ENCODE data around the gene TSPAN18. TPM values are rescaled to one million over a fixed set of nuclear protein-coding genes. Genes with fewer than 3 reads are reported as not detected.

Gene TSPAN18
- total and polyA plus RNA-seq, 2 experiments from 2014 or later = 6.0 to 10.6 TPM

GRCh38 chr11:44730775-44731174 is 4.0 kb downstream of the TSPAN18 start:
- H3K9me2 ChIP-seq (ENCODE audit: insufficient read depth) = 0 out of 2 replicates have a peak, but pooled peaks cover 4% of the 10 kb centered on the region
- Mint-ChIP-seq H3K9me3 (no peaks in the 10 kb centered on the region; the same call in 2 of the 3 replicates), H3K27ac (no peak overlapping the region), H3K27me3 (ENCODE audit: insufficient read depth, low read depth, poor library complexity) (peaks cover 56% of the 10 kb centered on the region), H3K36me3 (ENCODE audit: low read depth) (peaks cover 15% of the 10 kb centered on the region; the same call in 1 of the 3 replicates), H3K4me3 (no peak overlapping the region), H3K4me1 (peaks cover 75% of the 10 kb centered on the region)
- no peak overlapping the region for H3K27ac ChIP-seq (ENCODE audit: low read depth)
- H3K79me2 ChIP-seq (replicated peaks; ENCODE audit: insufficient read depth) = peaks cover 4% of the 10 kb centered on the region
- ATAC-seq (no peak), DNase-seq (ENCODE audit: low spot score) (no peak)
- H4K20me1 ChIP-seq (replicated peaks; ENCODE audit: insufficient read depth) = peaks cover 4% of the 10 kb centered on the region; the same call in 1 of the 2 replicates
- peaks cover 68% of the 10 kb centered on the region for H3K4me1 ChIP-seq (ENCODE audit: insufficient read depth)
- peaks cover 21% of the 10 kb centered on the region for H3F3A ChIP-seq (replicated peaks; ENCODE audit: low read depth)
- H3K4me2 ChIP-seq = no peak overlapping the region
- TF ChIP-seq, protein P1, sequence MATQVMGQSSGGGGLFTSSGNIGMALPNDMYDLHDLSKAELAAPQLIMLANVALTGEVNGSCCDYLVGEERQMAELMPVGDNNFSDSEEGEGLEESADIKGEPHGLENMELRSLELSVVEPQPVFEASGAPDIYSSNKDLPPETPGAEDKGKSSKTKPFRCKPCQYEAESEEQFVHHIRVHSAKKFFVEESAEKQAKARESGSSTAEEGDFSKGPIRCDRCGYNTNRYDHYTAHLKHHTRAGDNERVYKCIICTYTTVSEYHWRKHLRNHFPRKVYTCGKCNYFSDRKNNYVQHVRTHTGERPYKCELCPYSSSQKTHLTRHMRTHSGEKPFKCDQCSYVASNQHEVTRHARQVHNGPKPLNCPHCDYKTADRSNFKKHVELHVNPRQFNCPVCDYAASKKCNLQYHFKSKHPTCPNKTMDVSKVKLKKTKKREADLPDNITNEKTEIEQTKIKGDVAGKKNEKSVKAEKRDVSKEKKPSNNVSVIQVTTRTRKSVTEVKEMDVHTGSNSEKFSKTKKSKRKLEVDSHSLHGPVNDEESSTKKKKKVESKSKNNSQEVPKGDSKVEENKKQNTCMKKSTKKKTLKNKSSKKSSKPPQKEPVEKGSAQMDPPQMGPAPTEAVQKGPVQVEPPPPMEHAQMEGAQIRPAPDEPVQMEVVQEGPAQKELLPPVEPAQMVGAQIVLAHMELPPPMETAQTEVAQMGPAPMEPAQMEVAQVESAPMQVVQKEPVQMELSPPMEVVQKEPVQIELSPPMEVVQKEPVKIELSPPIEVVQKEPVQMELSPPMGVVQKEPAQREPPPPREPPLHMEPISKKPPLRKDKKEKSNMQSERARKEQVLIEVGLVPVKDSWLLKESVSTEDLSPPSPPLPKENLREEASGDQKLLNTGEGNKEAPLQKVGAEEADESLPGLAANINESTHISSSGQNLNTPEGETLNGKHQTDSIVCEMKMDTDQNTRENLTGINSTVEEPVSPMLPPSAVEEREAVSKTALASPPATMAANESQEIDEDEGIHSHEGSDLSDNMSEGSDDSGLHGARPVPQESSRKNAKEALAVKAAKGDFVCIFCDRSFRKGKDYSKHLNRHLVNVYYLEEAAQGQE (IDR thresholded peaks at IDR 0.05; ENCODE audit: unreplicated experiment) = no peak
- TF ChIP-seq JUNB (IDR thresholded peaks at IDR 0.05; ENCODE audit: unreplicated experiment) (no peak), EZH2phosphoT487 (IDR thresholded peaks at IDR 0.05; ENCODE audit: unreplicated experiment) (no peak), ZNF114 (CRISPR knock-in tag; IDR thresholded peaks at IDR 0.05) (no peak), ZNF331 (CRISPR knock-in tag; IDR thresholded peaks at IDR 0.05; ENCODE audit: low read depth) (no peak), NANOG (IDR thresholded peaks at IDR 0.05; ENCODE audit: borderline replicate concordance) (no peak), EZH2 (IDR thresholded peaks at IDR 0.05; ENCODE audit: low read depth, unreplicated experiment) (no peak), ETS1 (IDR thresholded peaks at IDR 0.05) (no peak), POLR2AphosphoS5 (IDR thresholded peaks at IDR 0.05; ENCODE audit: low read depth) (no peak), STAT1 (IDR thresholded peaks at IDR 0.05; ENCODE audit: unreplicated experiment) (no peak), CREB1 (CRISPR knock-in tag; IDR thresholded peaks at IDR 0.05; ENCODE audit: low read depth) (no peak)
- TF ChIP-seq, protein P2, sequence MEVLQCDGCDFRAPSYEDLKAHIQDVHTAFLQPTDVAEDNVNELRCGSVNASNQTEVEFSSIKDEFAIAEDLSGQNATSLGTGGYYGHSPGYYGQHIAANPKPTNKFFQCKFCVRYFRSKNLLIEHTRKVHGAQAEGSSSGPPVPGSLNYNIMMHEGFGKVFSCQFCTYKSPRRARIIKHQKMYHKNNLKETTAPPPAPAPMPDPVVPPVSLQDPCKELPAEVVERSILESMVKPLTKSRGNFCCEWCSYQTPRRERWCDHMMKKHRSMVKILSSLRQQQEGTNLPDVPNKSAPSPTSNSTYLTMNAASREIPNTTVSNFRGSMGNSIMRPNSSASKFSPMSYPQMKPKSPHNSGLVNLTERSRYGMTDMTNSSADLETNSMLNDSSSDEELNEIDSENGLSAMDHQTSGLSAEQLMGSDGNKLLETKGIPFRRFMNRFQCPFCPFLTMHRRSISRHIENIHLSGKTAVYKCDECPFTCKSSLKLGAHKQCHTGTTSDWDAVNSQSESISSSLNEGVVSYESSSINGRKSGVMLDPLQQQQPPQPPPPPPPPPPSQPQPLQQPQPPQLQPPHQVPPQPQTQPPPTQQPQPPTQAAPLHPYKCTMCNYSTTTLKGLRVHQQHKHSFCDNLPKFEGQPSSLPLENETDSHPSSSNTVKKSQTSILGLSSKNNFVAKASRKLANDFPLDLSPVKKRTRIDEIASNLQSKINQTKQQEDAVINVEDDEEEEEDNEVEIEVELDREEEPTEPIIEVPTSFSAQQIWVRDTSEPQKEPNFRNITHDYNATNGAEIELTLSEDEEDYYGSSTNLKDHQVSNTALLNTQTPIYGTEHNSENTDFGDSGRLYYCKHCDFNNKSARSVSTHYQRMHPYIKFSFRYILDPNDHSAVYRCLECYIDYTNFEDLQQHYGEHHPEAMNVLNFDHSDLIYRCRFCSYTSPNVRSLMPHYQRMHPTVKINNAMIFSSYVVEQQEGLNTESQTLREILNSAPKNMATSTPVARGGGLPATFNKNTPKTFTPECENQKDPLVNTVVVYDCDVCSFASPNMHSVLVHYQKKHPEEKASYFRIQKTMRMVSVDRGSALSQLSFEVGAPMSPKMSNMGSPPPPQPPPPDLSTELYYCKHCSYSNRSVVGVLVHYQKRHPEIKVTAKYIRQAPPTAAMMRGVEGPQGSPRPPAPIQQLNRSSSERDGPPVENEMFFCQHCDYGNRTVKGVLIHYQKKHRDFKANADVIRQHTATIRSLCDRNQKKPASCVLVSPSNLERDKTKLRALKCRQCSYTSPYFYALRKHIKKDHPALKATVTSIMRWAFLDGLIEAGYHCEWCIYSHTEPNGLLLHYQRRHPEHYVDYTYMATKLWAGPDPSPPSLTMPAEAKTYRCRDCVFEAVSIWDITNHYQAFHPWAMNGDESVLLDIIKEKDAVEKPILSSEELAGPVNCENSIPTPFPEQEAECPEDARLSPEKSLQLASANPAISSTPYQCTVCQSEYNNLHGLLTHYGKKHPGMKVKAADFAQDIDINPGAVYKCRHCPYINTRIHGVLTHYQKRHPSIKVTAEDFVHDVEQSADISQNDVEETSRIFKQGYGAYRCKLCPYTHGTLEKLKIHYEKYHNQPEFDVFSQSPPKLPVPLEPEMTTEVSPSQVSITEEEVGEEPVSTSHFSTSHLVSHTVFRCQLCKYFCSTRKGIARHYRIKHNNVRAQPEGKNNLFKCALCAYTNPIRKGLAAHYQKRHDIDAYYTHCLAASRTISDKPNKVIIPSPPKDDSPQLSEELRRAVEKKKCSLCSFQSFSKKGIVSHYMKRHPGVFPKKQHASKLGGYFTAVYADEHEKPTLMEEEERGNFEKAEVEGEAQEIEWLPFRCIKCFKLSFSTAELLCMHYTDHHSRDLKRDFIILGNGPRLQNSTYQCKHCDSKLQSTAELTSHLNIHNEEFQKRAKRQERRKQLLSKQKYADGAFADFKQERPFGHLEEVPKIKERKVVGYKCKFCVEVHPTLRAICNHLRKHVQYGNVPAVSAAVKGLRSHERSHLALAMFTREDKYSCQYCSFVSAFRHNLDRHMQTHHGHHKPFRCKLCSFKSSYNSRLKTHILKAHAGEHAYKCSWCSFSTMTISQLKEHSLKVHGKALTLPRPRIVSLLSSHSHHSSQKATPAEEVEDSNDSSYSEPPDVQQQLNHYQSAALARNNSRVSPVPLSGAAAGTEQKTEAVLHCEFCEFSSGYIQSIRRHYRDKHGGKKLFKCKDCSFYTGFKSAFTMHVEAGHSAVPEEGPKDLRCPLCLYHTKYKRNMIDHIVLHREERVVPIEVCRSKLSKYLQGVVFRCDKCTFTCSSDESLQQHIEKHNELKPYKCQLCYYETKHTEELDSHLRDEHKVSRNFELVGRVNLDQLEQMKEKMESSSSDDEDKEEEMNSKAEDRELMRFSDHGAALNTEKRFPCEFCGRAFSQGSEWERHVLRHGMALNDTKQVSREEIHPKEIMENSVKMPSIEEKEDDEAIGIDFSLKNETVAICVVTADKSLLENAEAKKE (CRISPR knock-in tag; IDR thresholded peaks at IDR 0.05) = no peak
- TF ChIP-seq, protein P3, sequence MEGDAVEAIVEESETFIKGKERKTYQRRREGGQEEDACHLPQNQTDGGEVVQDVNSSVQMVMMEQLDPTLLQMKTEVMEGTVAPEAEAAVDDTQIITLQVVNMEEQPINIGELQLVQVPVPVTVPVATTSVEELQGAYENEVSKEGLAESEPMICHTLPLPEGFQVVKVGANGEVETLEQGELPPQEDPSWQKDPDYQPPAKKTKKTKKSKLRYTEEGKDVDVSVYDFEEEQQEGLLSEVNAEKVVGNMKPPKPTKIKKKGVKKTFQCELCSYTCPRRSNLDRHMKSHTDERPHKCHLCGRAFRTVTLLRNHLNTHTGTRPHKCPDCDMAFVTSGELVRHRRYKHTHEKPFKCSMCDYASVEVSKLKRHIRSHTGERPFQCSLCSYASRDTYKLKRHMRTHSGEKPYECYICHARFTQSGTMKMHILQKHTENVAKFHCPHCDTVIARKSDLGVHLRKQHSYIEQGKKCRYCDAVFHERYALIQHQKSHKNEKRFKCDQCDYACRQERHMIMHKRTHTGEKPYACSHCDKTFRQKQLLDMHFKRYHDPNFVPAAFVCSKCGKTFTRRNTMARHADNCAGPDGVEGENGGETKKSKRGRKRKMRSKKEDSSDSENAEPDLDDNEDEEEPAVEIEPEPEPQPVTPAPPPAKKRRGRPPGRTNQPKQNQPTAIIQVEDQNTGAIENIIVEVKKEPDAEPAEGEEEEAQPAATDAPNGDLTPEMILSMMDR (conservative IDR thresholded peaks at IDR 0.05; ENCODE audit: low read depth in 2 of 2) = no peak
- H3K4me3 ChIP-seq = no peak overlapping the region
- no peak overlapping the region for H2AFZ ChIP-seq
- H3K36me3 ChIP-seq (ENCODE audit: insufficient read depth) = no peaks in the 10 kb centered on the region
- peaks cover 71% of the 10 kb centered on the region for H3K27me3 ChIP-seq (ENCODE audit: insufficient read depth)

Measured in GM23338 (cell line).